ENCODE results near the gene ALKBH6. TPM values are rescaled to one million over a fixed set of nuclear protein-coding genes. Genes with fewer than 3 reads are reported as not detected.

ALKBH6 gene
- total RNA-seq, 4 donors from 2014 or later: 11.9 to 37.9 (median 25.0) TPM

GRCh38 chr19:36032251-36033104 lies 18.5 kb upstream of the ALKBH6 start, which contains the start of gene CLIP3:
Gene CLIP3 (minus strand): TSS chr19:36032873. CDS start chr19:36032357, 516 bp downstream.
- peak in 1 of 2 donors; percentile 90 for DNase-seq (ENCODE audit: low spot score in 2 of 2)
- TF ChIP-seq POLR2A (IDR thresholded peaks at IDR 0.05) (no peak), CTCF (IDR thresholded peaks at IDR 0.05) (no peak)
- WGBS, 2 donors: 8 to 9% methylated on average over 39 to 42 of the region's 51 CpGs
- peak within 1 kb of the TSS; percentile 39 for H3K4me3 ChIP-seq (ENCODE audit: low read depth, poor library complexity, severe bottlenecking)
- intact Hi-C loops (cut with DNase I; ENCODE audit: low total_unique reads): no loop called here

GRCh38 chr19:36031308-36031707 lies 17.3 kb upstream of the ALKBH6 start:
- intact Hi-C loops (cut with DNase I; ENCODE audit: low total_unique reads): no loop called here
- 88 to 96% methylated on average over 6 of the region's 6 CpGs for WGBS, 2 donors
- no peak for DNase-seq (ENCODE audit: low spot score in 2 of 2)
- TF ChIP-seq POLR2A (IDR thresholded peaks at IDR 0.05) (no peak), CTCF (IDR thresholded peaks at IDR 0.05) (no peak)
- H3K4me3 ChIP-seq (ENCODE audit: low read depth, poor library complexity, severe bottlenecking): no peak overlapping the region

- intact Hi-C loops (cut with DNase I; ENCODE audit: low total_unique reads): no loop called here
- 71 to 72% methylated on average over 8 of the region's 8 CpGs for WGBS, 2 donors
- no peak overlapping the region for H3K4me3 ChIP-seq (ENCODE audit: low read depth, poor library complexity, severe bottlenecking)
- DNase-seq (ENCODE audit: low spot score in 2 of 2): no peak
- TF ChIP-seq CTCF (IDR thresholded peaks at IDR 0.05) (no peak), POLR2A (IDR thresholded peaks at IDR 0.05) (no peak)
Observed at GRCh38 chr19:36030264-36031148, 16.5 kb upstream of the ALKBH6 start.

GRCh38 chr19:36028313-36029041 lies 14.5 kb upstream of the ALKBH6 start:
- no peak for DNase-seq (ENCODE audit: low spot score in 2 of 2)
- TF ChIP-seq CTCF (IDR thresholded peaks at IDR 0.05): no peak
- TF ChIP-seq POLR2A (IDR thresholded peaks at IDR 0.05): no peak
- intact Hi-C loops (cut with DNase I; ENCODE audit: low total_unique reads): no loop called here
- WGBS, 2 donors: 74 to 76% methylated on average over 10 of the region's 10 CpGs
- no peak overlapping the region for H3K4me3 ChIP-seq (ENCODE audit: low read depth, poor library complexity, severe bottlenecking)

GRCh38 chr19:36027696-36028095 lies 13.7 kb upstream of the ALKBH6 start:
- no peak overlapping the region for H3K4me3 ChIP-seq (ENCODE audit: low read depth, poor library complexity, severe bottlenecking)
- TF ChIP-seq CTCF (IDR thresholded peaks at IDR 0.05) (no peak), POLR2A (IDR thresholded peaks at IDR 0.05) (no peak)
- no peak for DNase-seq (ENCODE audit: low spot score in 2 of 2)
- WGBS, 2 donors: 95 to 96% methylated on average over 6 of the region's 6 CpGs
- intact Hi-C loops (cut with DNase I; ENCODE audit: low total_unique reads): no loop called here

Data from lower leg skin (tissue), 4 donors.